ENCODE data around the gene CHMP2A. TPM values are rescaled to one million over a fixed set of nuclear protein-coding genes. Genes with fewer than 3 reads are reported as not detected.
A peak's percentile ranks its signal among the peaks of the same experiment; 100 is the strongest.
"Not testable (repeated sequence)": the region's sequence is repeated elsewhere in the genome, so short reads cannot be mapped to it uniquely, and the experiment has no call there.

CHMP2A gene
- total RNA-seq, 3 donors from 2014 or later = 74.6 to 157 (median 92.8) TPM

DNA sequence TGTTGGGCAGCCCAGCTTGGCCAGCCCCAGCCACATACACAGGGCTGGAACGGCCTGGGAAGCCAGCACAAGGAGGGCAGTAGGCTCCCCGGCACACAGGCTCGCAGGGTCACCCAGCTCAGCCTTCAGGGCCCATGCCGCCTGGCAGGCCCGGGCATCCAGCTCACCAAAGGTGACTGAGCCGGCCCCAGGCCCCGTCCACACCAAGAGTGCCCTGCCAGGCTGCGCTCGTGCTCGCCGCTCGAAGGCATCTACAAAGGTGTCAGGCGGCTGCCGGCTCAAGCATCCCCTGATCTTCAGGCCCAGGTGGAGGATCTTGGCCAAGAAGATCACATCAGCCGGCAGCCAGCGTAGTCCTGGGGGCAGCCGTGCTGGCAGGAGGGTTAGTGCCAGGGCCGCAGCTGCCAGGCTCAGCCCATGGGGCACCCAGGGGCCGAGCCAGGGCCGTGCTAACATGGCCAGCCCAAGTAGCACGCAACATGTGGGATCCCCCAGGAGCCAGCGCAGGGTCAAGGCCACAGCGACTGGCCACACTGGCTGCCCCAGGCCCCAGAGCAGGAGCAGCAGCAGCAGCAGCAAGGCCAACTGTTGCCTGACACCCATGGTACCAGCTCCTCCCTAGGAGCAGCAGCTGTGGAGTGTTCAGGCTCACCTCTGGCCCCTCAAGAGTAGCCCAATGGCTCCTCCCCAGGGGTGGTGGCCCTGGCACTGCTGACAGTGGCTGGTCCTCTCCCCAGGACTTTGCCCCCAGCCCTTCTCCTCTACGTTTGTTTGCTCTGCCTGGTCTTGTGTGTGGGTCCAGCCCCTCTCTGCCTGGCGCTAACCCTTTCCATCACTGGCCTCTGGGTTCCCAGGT lies 43.3 kb downstream of the CHMP2A start, which contains the start of gene SLC27A5:
Gene SLC27A5, minus strand, starts transcription at position 640 of the 856 bp plus-strand sequence. Its CDS starts 37 bp downstream, at position 603.
- Histone ChIP-seq H3K27ac (peak within 1 kb of the TSS in 1 of 2 donors; percentile 85), H3K9me3 (no peaks in the 10 kb centered on the region), H3K4me3 (no peak within 1 kb of the TSS), H3K4me1 (peaks cover 0 to 5% of the 10 kb centered on the region in 2 donors), H3K36me3 (no peaks in the 10 kb centered on the region), H3K27me3 (no peaks in the 10 kb centered on the region)
- TF ChIP-seq, protein P1, sequence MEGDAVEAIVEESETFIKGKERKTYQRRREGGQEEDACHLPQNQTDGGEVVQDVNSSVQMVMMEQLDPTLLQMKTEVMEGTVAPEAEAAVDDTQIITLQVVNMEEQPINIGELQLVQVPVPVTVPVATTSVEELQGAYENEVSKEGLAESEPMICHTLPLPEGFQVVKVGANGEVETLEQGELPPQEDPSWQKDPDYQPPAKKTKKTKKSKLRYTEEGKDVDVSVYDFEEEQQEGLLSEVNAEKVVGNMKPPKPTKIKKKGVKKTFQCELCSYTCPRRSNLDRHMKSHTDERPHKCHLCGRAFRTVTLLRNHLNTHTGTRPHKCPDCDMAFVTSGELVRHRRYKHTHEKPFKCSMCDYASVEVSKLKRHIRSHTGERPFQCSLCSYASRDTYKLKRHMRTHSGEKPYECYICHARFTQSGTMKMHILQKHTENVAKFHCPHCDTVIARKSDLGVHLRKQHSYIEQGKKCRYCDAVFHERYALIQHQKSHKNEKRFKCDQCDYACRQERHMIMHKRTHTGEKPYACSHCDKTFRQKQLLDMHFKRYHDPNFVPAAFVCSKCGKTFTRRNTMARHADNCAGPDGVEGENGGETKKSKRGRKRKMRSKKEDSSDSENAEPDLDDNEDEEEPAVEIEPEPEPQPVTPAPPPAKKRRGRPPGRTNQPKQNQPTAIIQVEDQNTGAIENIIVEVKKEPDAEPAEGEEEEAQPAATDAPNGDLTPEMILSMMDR (IDR thresholded peaks at IDR 0.05) = no peak
- TF ChIP-seq POLR2AphosphoS5 (IDR thresholded peaks at IDR 0.05) (no peak), POLR2A (IDR thresholded peaks at IDR 0.05) (no peak)
- intact Hi-C loops (cut with DNase I; ENCODE audit: low total_unique reads) = no loop called here
- DNase-seq (ENCODE audit: low spot score in 2 of 2) = no peak

DNA sequence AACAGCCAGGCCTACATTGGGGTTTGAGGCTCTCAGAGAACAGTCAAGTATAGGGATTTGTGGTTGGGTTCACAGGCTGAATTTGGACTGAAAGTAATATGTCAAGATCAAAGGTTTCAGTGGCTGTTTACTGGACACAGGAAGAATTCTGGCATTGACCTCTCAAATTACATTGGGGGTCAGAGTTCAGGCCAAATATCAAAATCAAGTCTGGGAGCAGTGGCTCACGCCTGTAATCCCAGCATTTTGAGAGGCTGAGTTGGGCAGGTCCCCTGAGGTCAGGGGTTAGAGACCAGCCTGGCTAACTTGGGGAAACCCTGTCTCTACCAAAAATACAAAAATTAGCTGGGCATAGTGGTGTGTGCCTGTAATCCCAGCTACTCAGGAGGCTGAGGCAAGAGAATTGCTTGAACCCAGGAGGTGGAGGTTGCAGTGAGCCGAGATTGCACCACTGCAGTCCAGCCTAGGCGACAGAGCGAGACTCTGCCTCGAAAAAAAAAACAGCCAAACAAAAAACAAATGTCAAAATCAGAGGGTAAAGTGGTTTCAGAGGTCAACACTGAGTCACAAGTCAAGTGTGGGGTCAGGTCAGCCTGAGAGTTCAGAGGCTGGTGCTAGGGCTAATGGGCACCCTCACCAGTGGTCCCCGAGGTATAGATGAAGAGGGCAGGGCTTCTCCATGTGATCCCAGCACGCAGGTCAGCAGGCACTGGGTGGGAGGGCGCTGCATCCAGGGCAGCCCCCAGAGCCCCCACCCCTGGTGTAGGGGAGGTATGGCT lies 44.6 kb downstream of the CHMP2A start:
- peaks cover 0 to 5% of the 10 kb centered on the region in 2 donors for H3K4me1 ChIP-seq
- no peaks in the 10 kb centered on the region for H3K27me3 ChIP-seq
- H3K4me3 ChIP-seq = no peak overlapping the region
- no peak for DNase-seq (ENCODE audit: low spot score in 2 of 2)
- intact Hi-C loops (cut with DNase I; ENCODE audit: low total_unique reads) = no loop called here
- H3K9me3 ChIP-seq = no peaks in the 10 kb centered on the region
- no peaks in the 10 kb centered on the region for H3K36me3 ChIP-seq
- TF ChIP-seq, protein P1 (IDR thresholded peaks at IDR 0.05) = no peak
- TF ChIP-seq POLR2AphosphoS5 (IDR thresholded peaks at IDR 0.05) (no peak), POLR2A (IDR thresholded peaks at IDR 0.05) (no peak)
- H3K27ac ChIP-seq = no peak overlapping the region

DNA sequence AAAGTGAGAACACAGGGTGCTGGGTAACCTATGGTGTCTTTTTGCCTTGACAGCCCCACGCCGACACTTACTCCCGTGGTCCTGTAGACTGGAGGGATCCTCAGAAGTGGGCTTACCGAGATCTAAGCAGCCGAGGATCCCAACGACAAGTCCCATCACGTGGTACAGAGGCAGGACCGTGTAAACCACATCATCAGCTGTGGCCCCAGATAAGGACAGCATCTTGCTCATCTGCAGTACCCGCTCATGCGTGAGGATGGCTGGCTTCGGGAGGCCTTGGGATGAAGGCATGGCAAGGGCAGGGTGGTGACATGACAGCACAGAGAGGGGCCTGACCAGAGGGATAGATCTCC lies 45.2 kb downstream of the CHMP2A start:
- no peak for TF ChIP-seq POLR2A (IDR thresholded peaks at IDR 0.05)
- Histone ChIP-seq H3K4me1 (peaks cover 0 to 5% of the 10 kb centered on the region in 2 donors), H3K4me3 (no peak overlapping the region), H3K9me3 (no peaks in the 10 kb centered on the region), H3K27me3 (no peaks in the 10 kb centered on the region), H3K36me3 (no peaks in the 10 kb centered on the region), H3K27ac (no peak overlapping the region)
- no peak for DNase-seq (ENCODE audit: low spot score in 2 of 2)
- intact Hi-C loops (cut with DNase I; ENCODE audit: low total_unique reads) = no loop called here

DNA sequence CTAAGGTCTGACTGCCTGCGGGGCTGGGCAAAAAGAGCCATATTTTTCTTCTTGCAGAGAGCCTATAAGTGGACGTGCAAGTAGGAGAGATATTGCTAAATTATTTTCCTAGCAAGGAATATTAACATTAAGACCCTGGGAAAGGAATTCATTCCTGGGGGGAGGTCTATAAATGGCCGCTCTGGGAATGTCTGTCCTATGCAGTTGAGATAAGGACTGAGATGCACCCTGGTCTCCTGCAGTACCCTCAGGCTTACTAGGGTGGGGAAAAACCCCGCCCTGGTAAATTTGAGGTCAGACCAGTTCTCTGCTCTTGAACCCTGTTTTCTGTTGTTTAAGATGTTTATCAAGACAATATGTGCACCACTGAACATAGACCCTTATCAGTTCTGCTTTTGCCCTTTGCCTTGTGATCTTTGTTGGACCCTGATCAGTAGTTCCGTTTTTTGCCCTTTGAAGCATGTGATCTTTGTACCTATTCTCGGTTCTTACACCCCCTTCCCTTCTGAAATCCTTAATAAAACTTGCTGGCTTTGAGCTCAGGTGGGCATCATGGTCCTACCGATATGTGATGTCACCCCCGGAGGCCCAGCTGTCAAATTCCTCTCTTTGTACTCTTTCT lies 47.2 kb downstream of the CHMP2A start:
- H3K27ac ChIP-seq; H3K27me3 ChIP-seq; intact Hi-C loops (cut with DNase I; ENCODE audit: low total_unique reads); H3K4me1 ChIP-seq; H3K4me3 ChIP-seq; H3K36me3 ChIP-seq; DNase-seq (ENCODE audit: low spot score in 2 of 2); H3K9me3 ChIP-seq: not testable (repeated sequence)

Other genes starting within 250 kb of the CHMP2A start
- 10 to 100 TPM; 44.3 to 72.7 (median 60.0) TPM for gene ERVK3-1, start 249.7 kb downstream of the CHMP2A start, total RNA-seq
- gene ZSCAN22, start 228.1 kb downstream of the CHMP2A start, total RNA-seq = 1 to 10 TPM; 2.6 to 3.8 (median 3.6) TPM
- 10 to 100 TPM; 40.6 to 42.7 (median 42.6) TPM for gene A1BG, start 201.6 kb downstream of the CHMP2A start, total RNA-seq
- gene ZNF497, start 192.4 kb downstream of the CHMP2A start, total RNA-seq = 1 to 10 TPM in 2 of 3 donors, under 1 TPM in 1; 0.80 to 5.3 (median 3.6) TPM
- 1 to 10 TPM; 1.3 to 6.6 (median 2.3) TPM for gene ZNF837, start 174.1 kb downstream of the CHMP2A start, total RNA-seq
- 1,000 to 10,000 TPM; 1,794 to 2,659 (median 2,022) TPM for gene RPS5, start 167.8 kb downstream of the CHMP2A start, total RNA-seq
- 1 to 10 TPM in 1 of 3 donors, not detected in 2; 2.9 TPM for gene RNF225, start 159.4 kb downstream of the CHMP2A start, total RNA-seq
- 10 to 100 TPM; 13.6 to 16.1 (median 15.8) TPM for gene ZNF584, start 146.5 kb downstream of the CHMP2A start, total RNA-seq
- gene ZNF132, start 115.0 kb downstream of the CHMP2A start, total RNA-seq = 10 to 100 TPM in 1 of 3 donors, 1 to 10 TPM in 2; 3.5 to 13.3 (median 6.2) TPM
- 1 to 10 TPM; 6.1 to 9.1 (median 7.2) TPM for gene ZNF324B, start 103.5 kb downstream of the CHMP2A start, total RNA-seq
- 10 to 100 TPM in 2 of 3 donors, 1 to 10 TPM in 1; 9.0 to 30.9 (median 24.3) TPM for gene ZNF324, start 88.0 kb downstream of the CHMP2A start, total RNA-seq
- gene ZNF446, start 78.8 kb downstream of the CHMP2A start, total RNA-seq = 10 to 100 TPM; 10.2 to 23.4 (median 20.0) TPM
- 10 to 100 TPM in 2 of 3 donors, 1 to 10 TPM in 1; 4.7 to 18.0 (median 10.7) TPM for gene SLC27A5, start 43.1 kb downstream of the CHMP2A start, total RNA-seq
- gene ZBTB45, start 35.3 kb downstream of the CHMP2A start, total RNA-seq = 1 to 10 TPM; 8.2 to 9.2 (median 8.6) TPM
- 100 to 1,000 TPM; 110 to 190 (median 173) TPM for gene TRIM28, start 11.0 kb downstream of the CHMP2A start, total RNA-seq
- gene UBE2M, start 3.5 kb upstream of the CHMP2A start, total RNA-seq = 10 to 100 TPM; 19.0 to 21.3 (median 19.3) TPM
- gene MZF1, start 18.2 kb upstream of the CHMP2A start, total RNA-seq = 10 to 100 TPM; 18.7 to 43.0 (median 30.2) TPM

All from breast epithelium (tissue), 4 donors.